GM21367 (cell line): ENCODE measurements around the gene KHK.

Source experiments
- ATAC-seq: cut with Tn5 transposase; IDR thresholded peaks from one replicate; pipeline ENCODE4 v1.9.1; 2021; ENCODE audit not compliant: unreplicated experiment

KHK gene

DNA sequence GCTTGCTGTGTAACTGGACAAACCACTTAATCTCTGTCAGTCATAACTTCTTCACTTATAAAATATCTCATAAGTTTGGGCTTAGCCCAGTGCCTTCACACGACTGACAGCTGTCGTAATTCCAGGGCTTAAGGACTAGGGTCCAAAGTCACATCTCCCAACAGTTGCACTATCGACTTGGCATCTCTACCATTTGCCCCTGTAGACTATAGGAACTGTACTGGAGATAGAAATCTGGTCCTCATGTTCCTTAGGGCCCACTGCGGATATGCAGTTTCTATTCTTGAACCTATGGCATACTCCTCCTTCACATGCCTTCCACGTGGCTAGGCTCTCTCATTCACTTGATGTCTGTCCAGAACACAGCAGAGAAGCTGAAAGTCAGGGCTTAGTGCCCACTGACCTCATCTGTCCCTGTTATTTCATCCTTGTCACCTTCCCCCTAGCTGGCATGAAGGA lies 39.7 kb downstream of the KHK start:
- ATAC-seq, result no peak

DNA sequence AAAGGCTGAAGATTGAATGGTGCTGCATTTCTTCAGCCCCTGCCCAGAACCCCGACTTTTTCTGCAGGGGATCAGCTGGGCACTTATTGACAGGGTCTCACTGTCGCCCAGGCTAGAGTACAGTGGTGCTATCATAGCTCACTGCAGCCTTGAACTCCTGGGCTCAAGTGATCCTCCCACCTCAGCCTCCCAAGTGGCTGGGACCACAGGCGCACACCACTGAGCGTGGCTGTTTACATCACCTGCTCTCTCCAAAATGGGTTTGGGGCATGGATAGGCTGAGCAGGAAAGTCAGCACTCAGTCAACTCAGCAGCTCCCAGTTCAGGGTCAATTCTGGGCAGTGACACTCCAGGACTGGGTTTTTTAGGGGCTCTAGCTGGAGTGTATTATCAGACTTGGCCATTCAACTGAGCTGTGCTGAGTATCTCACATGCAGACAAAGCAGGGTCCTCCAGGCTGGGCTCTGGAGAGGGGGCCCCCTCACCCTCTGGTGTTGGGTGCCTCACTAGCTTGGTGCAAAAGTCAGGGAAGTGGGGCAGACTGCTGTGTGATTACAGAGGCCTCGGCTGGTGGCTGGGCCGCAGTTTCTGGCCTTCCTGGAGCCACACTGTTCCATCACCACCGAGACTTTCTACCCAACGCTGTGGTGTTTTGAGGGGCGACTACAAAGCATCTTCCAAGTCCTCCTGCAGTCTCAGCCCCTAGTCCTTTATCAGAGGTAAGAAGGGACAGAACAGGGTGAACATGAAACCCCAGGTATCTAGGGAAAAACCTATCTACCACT lies 41.5 kb downstream of the KHK start:
- ATAC-seq, result no peak

DNA sequence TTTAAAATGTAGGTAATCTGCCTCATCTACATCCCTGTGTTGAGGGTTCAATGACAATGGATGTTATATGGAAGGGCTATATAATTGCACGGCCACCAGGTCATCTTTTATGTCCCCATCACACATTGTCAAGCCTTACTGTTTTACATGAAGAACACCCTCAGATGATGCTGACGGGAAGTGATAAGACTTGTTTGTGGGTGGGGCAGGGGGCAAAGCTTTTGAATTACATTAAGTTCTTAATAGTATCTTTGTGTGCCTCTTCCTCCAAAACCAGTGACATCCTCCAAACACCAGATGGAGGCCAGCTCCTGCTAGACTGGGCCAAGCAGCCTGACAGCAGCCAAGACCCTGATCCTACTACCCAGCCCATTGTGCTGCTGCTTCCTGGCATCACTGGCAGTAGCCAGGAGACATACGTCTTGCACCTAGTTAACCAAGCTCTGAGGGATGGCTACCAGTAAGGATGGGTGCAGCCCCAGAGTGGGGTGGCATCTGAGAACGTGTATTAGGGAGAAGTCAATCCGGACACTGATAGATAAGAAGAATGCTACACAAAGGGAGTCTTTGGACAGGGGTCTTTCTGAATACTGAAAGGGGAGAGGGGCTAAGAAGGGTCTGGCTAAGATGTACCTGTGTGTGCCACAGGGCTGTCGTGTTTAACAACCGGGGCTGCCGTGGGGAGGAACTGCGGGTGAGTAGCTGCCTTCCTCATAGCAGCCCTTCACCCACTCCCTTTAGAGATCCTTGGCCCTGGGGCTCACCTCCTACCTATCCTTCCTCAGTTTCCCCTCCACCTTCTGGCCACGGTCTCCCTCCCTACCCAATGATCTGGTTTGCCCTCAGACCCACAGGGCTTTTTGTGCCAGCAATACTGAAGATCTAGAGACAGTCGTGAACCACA lies 42.3 kb downstream of the KHK start:
- no peak for ATAC-seq

DNA sequence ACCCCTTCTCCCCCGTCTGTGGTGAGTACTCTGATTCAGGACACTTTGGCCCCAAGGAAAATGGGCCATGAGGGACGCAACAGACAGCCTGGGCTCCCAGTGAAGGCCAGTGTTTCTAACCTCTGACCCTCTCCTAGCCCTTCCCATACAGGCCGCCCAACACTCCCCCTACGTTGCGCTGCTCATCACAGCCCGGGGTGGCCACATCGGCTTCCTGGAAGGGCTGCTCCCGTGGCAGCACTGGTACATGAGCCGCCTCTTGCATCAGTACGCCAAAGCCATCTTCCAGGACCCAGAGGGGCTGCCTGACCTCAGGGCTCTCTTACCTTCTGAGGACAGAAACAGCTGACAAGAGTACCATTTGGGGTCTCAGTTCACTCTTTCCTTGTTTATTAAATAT lies 43.8 kb downstream of the KHK start:
- ATAC-seq, result no peak

DNA sequence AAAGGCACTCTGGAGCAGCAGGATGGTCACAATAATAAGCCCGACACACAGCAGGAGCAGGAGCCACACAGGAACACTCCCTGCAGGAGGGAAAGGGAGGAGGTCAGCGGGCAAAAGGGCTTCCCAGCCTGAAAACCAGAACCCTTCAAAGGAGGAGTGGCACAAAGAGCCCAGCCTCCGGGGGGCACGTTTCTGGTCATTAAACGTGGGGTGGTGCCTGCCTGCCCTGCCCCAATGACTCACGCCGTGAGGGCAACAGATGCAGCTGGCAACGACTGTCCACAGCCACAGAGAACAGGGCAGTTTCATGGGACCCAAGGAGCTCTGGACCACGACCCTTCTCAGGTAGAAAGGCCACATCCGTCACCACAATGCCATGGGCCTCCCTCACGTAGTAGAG lies 44.9 kb downstream of the KHK start:
- no peak for ATAC-seq

DNA sequence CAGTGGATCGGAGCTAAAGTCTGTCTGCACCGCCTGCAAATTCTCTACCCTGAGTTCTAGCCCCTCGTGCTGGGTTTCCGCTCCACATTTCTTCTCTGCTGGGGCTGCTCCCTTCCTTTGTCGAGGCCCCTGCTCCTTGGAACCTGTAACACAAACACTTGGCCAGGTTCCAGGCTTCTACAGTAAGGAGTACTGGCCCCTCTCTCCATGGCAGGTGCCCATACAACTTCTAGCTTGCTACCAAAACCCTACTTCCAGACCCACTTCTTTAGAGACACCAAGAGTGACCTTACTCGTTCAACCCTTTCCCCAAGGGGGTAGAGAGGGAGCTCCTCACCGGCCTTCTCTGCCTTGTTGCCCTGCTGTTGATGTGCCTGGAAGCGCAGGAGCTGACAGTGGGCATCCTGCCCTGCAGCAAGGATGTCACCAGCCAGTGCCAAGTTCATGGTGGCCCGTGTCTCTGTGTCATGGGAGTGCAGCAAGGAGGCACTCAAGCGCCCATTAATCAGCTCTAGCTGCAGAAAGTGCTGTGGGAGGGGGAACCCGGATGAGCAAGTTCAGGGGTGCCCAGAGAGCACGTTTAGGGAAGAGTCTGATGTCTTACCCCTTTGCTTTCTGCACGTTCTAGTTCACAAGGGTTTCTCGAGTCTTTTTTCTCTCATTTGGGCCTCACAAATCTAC lies 46.8 kb downstream of the KHK start:
- ATAC-seq, result no peak

DNA sequence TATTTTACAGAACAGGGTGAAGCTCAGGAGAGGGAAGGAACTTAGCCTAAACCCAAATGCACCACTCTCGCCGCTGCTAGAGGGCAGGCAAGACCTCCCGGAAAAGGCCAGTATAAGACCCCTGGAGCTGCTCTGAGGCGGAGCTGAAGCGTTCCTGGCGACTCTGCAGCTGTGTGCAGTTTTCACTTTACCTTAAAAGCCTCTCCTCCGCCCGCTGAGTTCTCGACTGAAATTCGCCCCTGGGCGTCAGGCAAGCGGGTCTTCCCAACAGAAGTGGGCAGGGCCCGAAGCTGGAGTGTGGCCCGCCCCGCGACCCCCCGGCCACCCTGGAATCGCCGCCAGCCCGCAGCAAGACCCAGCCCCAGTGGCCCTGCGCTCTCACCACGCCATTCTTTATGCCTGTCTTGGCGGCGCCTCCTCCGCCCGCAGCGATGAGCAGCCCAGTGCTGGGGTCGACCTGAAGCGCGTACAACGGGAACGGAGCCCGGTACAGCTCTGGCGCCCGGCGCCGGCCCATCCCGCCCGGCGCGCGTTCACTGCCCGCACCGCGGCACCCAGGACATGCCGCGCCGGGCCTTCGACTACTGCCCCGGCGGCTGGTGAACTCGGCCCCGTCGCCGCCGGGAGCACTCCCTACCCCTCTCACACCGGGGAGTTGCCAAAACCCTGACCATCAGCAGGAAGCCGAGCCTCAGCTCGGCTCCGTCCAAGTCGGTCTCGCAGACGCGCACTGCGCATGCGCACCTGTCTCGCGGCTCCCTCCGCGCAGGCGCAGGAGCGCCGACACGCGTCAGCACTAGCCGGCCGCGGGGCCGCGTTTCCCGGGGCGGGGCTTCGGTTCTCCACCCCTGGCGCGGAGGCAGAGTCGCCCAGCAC lies 47.6 kb downstream of the KHK start, which contains the start of gene PREB:
Gene PREB, minus strand, starts transcription at position 732 of the 876 bp plus-strand sequence. Its CDS starts 215 bp downstream, at position 517.
- peak; percentile 72 for ATAC-seq

DNA sequence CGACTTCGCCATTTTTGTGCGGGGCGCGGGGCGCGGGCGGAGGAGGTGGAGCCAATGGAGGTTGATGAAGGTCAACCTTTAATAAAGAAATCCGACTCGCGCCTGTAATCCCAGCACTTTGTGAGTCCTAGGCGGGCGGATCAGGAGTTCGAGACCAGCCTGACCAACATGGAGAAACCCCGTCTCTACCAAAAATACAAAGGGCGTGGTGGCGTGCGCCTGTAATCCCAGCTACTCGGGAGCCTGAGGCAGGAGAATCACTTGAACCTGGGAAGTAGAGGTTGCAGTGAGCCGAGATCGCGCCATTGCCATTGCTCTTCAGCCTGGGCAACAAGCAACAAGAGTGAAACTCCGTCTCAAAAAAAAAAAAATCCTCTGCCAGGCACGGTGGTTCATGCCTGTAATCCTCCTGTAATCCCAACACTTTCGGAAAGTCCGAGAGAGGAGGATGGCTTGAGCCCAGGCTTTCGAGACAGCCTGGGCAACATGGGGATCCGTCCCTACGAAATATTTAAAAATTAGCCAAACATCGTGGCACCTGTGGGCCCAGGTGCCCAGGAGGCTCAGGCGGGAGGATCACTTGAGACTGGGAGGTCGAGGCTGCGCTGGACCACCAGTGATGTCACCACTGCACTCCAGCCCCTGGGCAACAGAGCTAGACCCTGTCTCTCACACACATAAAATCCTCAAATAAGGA lies 48.4 kb downstream of the KHK start:
- ATAC-seq, result no peak

DNA sequence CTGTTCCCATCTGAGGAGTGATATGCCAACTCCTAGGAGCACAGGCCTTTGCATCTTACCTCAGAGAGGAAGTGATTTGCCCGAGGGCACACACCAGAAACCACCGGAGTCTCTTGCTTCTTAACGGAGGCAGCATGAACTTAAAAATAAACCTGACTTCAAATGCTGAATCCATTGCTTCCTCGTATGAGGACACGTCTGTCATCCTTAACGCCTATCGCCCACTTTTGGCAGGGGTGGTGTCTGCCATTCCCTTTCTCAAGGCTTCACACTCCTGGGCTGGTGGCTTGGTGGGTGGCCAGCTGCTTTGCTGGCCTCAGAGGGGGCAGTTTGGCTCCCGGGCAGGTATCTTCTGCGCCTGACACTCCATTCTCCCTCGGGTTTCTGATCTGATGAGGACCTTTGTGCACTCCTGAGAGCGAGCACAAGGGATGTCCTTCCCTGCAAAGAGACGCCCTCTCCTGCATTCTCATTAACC lies 48.9 kb downstream of the KHK start:
- no peak for ATAC-seq

DNA sequence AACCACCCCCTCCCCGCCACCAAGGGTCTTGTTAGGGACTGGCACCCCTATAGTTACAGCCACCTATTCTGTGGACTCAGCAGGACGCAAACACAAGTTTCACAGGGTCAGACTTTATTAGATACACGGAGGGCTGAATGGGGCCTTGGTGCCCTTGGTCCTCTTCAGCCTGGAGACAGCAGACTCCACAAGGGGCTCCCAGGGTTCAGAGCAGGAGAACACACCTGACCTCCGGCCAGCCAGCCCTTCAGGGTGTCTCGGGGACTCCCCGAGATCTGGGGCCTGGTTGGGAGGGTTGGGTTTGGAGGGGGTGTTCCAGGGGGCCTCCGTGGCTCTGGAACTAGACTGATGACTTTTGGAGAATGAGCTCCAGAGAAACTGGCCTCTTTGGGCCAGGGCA lies 50.2 kb downstream of the KHK start:
- no peak for ATAC-seq

DNA sequence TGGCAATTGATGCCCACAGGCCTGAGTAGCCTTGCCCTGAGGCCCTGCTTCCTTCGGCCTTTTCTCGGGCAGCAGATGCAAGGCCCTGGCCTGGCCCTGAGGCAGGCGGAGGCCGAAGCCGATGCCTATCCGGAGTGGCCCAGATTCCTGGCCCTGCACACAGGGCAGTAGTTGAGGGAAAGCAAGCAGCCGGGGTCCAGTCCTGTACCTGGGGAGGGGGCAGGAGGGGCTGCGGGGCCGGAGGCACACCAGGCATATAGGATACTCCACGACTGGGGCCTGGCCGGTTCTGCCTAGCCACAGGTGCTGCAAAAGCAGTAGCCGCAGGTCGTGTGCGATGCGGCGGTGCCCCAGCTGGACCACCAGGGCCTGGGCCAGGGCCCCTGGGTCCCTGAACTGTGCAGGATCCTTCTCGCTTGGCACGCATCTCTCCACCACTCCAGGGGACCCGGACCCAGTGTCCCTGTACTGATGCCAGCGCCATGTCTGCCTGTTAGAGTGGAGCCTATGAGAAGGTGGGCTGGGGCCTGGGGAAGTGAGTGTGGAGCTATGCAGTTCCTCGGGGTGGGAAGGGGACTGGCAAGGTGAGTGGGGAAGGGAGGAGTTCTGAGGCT lies 50.9 kb downstream of the KHK start:
- ATAC-seq, result no peak

DNA sequence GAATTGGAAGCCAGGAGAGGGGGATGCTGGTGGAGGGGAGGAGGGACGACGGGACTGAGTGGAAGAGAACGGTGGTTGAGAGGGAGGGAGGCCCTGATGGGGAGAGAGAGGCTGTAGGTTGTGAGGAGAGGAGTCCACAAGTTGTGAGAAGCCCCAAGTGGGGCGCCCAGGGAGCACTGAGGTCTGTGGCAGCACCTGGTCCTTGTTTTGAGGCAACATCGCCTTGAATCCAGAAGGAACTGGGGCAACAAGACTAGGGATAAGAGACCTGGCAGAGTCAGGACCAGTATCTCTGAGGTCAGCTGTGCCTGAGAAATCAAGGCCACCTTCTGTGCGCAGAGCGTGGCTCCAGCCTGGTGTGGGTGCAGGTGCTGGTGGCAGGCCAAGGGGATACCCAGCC lies 51.5 kb downstream of the KHK start:
- no peak for ATAC-seq

DNA sequence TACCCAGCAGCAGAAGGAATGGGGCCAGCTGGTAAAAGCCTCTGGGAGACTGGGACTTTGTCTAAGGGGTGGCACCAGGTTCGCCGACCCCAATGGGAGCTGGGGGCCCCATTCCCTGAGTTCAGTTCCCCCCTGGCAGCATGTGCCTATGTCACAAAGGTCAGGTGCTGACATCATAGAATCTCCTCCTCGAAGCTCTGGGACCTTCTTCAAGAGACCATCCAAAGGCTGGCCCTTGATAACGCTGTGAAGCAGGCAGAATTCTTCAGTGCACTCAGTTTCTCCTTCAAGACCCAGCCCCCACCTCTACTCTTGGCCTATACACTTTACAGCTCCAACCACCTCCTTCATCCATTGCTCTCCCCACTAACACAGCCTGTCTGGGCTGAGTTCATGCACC lies 52.7 kb downstream of the KHK start, which contains the start of gene PRR30:
Gene PRR30, minus strand, starts transcription at position 101 of the 400 bp plus-strand sequence. CDS start 1,081 bp downstream, outside the sequence.
- ATAC-seq, result no peak

DNA sequence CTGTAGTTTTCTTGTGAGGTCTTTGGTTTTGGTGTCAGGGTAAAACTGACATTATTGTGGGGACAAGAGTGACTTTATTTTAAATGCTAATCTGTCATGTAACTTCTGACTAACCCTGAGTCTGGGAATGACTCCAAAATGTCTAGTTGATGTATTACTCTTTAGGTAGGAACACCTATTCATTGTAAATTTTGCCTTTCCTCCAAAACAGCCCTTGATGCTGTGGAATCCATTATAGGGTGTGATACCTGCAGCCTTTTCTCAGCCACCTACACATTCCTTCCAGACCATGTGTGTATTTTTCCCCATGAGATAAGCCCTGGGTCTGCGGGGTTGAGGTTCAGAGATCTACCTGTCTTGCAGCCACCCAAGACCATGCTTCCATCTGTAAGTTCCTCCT lies 56.7 kb downstream of the KHK start:
- ATAC-seq, result no peak

DNA sequence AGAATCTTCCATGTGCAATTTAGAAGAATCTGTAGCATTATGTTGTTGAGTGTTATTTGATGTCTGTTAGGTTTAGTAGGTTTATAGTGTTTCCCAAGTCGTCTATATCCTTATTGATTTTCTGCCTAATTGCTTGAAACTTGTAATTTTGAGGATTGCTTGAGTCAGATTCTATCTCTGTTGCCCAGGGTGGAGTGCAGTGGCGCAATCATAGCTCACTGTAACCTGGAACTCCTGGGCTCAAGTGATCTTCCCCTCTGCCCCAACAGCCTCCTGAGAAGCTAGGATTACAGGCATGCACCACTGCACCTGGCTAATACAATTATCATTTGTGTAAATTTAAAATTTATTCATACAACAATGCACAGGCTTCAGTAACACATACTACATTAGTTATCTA lies 59.1 kb downstream of the KHK start:
- ATAC-seq, result no peak

DNA sequence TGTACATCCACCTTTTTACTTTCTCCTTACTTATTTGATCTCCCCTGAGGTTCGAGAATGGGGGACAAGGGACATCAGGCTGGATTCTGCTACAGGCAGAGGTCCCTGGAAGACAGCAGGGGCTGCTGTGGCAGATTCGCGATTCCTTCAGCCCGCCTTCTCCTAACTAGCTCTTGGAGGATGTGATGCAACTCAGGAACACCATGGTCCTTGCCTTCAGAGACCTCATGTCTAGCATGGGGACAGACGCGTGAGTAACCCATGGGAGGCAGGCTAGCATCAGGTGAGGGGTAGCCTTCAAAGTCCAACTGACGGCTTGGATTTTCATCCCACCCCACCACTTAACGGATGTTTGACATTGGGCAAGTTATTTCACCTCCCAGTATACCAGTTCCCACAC lies 61.4 kb downstream of the KHK start:
- ATAC-seq, result no peak

DNA sequence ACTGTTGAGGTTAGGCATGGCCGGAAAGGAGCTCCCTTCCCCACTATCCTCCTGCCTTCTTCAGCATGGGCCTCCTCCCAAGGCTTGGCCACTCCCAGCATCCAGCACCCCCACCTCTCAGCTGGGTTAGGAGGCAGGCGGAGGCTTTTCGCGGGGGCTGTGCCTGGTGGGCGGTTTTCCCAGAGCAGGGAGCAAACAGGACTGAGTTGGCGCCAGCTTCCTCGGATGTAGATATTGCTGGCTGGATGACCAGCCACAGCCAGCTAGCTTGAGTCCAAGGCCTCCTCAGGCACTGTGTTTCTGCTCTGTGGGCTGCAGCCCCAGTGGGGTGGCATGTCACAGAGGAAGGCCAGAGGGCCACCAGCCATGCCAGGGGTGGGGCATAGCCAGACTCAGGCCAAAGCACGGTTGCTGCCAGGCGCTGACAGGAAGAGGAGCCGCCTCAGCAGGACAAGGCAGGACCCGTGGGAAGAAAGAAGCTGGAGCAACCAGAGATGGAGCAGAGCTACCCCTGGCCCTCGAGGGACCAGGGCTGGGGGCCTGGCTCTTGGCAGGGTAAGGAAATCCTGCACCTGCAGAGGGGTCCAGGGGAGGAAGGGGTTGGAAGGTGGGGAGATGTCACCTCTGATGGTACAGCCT lies 62.3 kb downstream of the KHK start, which contains the start of gene TCF23:
Gene TCF23, plus strand, starts transcription at position 204 of the 639 bp plus-strand sequence. Its CDS starts 130 bp downstream, at position 334.
- ATAC-seq, result no peak

DNA sequence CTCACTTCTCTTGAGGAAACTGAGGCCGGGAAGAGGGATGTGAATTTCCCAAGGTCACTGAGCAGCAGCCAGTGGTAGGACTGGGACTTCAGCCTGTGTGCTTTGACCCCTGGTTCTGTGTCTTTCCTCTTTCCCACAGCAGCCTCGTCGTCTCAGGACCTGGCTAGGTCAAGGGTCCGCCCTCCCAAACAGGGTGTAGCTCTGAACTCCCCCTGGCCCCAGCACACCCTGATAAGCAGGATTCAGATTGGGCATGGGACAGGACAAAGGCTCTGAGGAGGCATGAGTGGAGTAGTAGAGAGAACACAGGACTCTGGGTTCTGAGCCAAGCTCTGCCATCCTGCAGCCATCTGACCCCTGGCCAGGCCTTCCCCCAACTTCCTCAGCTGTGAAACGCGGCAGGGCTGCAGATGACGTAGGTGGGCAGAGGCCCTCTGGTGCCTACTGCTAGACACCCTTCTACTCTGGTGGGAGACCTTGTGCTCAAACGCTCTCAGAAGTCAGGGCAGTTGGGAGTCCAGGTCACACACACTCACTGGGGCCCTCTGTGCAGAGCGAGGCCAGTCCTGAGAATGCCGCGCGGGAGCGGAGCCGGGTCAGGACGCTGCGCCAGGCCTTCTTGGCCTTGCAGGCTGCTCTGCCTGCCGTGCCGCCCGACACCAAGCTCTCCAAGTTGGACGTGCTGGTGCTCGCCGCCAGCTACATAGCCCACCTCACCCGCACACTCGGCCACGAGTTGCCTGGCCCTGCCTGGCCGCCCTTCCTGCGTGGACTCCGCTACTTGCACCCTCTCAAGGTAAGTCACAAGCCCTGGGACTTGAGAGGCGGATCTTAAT lies 63.2 kb downstream of the KHK start:
- no peak for ATAC-seq
